Cortex of kidney (tissue), 1 donor: ENCODE measurements around the gene STIM2.
A peak's percentile ranks its signal among the peaks of the same experiment; 100 is the strongest.

ENCODE experiments used
- DNase-seq: peaks from one replicate; lab custom pipeline; 2025; lab: John Stamatoyannopoulos, UW

The STIM2 gene

GRCh38 chr4:26837993-26838842 lies 22.4 kb upstream of the STIM2 start:
- no peak for DNase-seq

GRCh38 chr4:26839016-26839415 lies 21.6 kb upstream of the STIM2 start:
- DNase-seq = no peak

- DNase-seq = no peak
Measured at GRCh38 chr4:26839534-26839951, 21.1 kb upstream of the STIM2 start.

DNA sequence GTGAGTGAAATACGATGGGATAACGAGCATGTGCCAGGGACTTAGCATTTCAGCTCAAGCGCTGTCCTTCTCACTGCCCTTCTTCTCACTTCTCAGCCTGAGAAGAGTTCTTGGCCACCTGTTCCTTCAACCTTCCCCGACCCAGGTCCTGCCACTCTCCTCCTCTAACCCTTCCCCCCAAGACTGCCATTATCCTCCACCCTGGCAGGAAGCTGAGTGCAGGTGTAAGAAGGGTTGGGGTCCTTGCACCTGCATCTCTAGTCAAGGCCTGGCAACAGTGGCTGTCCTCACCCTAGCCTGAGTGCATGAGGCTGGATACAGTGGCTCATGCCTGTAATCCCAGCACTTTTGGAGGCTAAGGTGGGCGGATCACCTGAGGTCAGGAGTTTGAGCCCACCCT lies 19.9 kb upstream of the STIM2 start:
- DNase-seq = no peak

GRCh38 chr4:26842911-26843310 lies 17.7 kb upstream of the STIM2 start:
- no peak for DNase-seq

- DNase-seq = no peak
Measured at GRCh38 chr4:26850528-26850927, 10.1 kb upstream of the STIM2 start.

GRCh38 chr4:26851129-26851528 lies 9.5 kb upstream of the STIM2 start:
- DNase-seq = no peak

DNA sequence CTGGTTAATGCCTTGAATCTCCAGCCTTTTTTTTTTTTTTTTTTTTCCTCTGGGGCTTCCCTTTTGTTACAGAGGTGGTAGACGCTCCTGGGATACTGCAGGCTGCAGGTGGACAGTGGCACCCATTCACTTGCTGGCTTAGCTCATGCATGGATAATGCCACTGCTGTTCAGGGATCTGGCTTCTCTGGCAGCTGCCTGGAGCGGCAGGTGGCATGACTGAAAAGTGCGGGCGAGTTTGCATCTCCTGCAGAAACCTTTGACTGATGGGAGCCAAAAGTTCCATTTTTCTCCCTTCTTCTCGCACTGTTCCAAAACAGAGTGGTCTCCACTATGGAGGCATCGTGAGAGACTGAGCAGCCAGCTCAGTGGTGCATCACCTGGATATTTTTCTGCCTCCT lies 5.9 kb upstream of the STIM2 start:
- DNase-seq = no peak

- no peak for DNase-seq
Measured at GRCh38 chr4:26856906-26857277, 3.7 kb upstream of the STIM2 start.

DNA sequence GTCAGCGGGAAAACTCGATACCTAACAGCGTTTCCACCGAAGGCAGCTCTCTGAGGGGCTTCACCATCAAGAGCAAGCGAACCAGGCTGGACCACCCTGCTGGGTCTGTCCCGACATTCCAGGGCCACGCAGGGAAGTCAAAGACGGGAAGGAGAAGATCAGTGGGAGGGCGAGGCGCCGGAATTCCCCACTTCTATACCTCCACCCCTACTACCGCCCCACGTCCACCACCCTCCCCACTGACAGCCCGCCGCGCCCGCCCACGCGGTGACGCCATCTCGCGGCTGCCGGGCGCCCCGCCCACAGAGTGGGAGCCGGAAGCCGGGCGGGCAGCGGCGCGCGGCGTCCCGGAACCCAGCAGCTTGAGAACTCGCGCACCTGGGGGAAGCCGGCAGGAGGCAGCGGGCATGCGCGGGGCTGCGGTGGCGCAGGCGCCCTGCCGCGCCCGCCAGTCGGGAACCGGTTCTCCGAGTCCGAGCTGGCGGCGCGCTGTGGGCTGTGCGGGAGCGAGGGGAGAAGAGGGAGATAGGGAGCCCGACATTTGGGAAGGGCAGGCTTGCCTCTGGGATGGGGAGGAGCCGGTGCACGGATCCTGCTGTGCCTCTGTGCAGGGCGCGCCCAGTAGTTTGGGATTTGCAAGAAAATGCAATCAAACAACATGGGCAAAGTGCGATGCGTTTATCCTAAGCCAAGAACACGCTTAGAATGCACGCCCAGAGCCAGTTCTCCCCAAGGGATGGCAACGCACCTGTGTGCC lies 3.2 kb upstream of the STIM2 start:
- DNase-seq = peak; percentile 75

DNA sequence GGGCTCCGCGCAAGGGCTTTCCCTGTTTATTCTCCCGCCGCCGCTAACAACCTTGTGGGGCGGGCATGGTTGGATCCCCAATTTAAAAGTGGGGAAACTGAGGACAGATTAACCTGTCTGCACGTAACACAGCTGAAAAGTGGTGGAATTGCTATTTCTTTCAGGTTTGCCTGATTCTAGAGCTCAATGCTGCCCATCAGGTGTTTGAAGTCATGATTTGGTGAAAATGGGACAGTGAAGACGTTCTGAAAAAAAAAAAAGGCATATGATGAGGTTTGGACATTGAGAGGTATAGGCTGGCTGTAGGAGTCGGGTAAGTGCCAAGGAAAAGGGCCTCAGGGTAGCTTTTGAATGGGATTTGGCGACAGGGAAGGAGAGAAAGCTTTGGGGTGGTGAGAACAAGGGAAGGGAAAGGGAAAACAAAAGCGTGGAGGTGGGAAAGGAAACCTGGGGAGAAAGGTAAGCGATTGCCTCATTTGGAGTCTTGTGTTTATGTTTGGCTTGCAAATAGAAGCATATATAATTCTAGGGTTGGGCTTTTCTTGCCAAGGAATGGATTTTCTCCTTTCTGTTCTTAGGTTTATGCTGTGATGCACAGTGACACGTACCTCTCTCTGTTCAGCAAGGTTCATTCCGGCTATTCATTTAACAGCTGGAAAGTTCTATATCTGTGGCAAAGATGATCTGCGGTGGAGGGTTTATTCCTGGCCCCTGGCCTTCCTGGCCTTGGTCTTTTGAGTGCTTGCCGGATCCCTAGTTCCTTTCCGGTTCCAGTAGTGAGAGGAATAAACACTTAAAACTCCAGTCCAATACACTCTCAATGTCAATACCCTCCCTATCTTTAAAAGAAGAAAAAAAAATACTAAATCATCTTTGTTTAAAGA lies 2.4 kb upstream of the STIM2 start:
- no peak for DNase-seq

- no peak for DNase-seq
Measured at GRCh38 chr4:26858947-26859401, 1.7 kb upstream of the STIM2 start.

DNA sequence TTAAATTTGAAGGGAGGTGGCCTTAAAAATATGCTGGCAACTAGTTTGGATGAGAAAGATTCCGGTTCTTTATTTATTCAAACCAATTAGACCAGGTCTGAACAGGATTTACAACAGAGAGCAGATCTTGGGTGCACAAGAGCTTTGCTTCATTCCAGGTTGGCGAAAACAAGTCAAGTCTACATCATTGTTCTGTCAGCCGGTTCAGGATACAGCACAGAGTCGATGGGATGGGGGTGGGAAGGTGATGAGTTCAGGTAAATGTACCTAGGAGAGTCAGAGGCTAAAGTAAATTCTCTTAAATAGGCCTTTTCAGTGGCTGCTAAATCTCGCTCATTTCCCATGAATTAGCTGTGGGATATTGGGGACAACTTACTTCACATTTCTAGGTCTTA lies 882 bp upstream of the STIM2 start:
- no peak for DNase-seq

GRCh38 chr4:26860922-26861433 lies 337 bp downstream of the STIM2 start:
- no peak for DNase-seq

GRCh38 chr4:26861434-26862186 lies 969 bp downstream of the STIM2 start:
- DNase-seq = peak; percentile 10

DNA sequence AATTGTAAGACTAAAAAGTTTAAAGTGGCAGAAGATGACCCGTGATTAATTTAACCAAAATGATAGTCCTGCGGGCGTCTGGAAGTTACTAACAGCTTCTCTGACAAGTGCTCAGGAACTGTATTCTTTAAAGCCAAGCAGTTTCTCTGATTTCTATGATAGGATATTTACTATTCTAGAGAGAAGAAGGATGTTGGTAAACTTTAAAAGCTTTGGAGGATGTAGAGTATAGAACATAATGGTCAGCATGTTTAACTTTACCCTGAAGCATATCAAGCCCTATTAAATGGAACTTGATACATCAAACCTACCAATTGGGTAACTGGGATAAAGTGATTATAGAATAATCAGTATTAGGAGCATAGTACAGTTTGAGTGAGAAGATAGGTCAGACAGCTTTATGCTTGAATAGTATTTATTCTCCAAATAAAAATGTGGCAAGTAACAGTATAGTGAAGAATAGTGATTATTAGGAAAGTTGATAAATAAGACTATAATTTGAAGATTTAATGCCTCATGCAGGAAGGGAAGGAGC lies 1.8 kb downstream of the STIM2 start:
- no peak for DNase-seq

- DNase-seq = no peak
Measured at GRCh38 chr4:26863512-26863911, 2.9 kb downstream of the STIM2 start.

GRCh38 chr4:26864899-26865298 lies 4.3 kb downstream of the STIM2 start:
- no peak for DNase-seq

- no peak for DNase-seq
Measured at GRCh38 chr4:26866203-26866602, 5.6 kb downstream of the STIM2 start.

DNA sequence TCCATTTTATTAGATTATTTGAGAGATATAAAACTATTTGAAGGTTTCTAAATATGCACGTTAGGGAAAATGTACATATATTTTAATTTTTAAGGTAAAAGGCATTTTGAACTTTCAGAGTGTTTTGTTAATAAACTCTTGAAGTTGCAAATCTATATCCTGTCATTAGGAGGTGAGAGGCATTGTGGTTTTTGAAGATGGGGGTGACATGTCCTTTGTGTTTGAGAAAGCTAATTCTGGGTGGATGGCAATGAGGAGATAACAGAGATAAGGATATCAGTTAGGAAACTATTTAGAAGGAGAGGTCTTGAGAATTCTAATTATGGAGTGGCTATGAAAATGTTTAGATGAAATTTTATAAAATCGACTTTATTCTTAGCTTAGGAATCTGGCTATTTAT lies 6.1 kb downstream of the STIM2 start:
- no peak for DNase-seq
